GM21619 (cell line): ENCODE data around the gene CD164L2.
"Not testable (repeated sequence)": the region's sequence is repeated elsewhere in the genome, so short reads cannot be mapped to it uniquely, and the experiment has no call there.

Source experiments
- ATAC-seq: cut with Tn5 transposase; IDR thresholded peaks from one replicate; pipeline ENCODE4 v1.9.1; 2021; ENCODE audit not compliant: unreplicated experiment

Gene CD164L2

DNA sequence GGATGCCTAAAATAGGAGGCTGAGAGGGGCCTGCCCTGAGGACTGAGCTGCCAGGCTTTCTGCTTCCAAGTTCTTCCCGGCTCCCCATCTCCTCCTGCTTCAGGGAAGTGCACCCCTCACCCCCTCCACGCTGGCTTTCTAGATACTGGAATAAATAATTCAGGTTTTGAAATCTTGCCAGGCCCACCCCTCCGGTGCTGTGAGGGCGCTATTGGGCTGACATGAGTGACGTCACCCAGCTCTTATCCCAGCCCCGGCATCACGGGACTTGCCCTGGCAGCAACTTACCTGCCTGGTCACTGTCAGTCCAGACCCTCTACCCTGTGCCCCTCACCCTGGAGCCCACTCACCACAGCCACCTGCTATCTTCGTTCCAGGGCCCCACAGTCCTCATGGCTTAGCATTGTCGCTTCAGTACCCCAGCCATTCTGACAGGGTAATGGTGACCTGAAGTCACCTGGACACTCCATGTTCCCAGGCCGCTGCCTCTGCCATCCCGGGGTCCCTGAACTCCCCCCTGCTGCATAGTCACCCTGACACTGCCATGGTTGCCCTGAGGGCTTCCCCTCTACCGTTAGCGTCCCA is 8.5 kb upstream of the CD164L2 start:
- ATAC-seq: no peak

DNA sequence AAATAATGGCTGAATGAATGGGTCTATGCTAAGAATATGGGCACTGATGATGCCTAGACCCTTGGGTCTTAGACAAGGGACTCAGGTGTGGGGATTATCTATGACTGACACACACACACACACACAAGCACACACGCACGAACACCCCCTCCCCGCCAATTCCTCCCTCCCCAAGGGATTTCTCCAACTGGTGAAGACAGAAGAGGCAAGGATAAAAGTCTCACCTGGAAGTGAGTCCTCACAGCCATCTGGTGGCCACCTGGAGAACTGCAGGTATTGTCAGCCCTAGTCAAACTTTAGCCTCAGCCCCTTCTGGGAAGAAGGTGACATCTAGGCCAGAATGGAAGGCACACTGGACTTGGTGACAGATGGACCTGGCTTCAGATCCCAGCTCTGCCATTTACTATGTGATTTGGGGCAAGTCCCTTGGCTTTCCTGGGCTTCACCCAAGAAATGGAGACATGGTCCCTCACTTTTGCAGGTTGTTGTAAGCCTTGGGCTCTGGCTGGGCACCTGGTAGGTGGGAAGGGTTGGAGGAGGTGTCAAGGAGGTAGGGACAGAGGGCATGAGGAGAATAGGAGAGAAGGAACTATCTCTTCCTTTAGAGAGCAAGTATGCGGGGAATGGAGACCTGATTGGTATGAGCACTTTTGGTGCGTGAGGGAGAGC is 5.3 kb upstream of the CD164L2 start:
- no peak for ATAC-seq

DNA sequence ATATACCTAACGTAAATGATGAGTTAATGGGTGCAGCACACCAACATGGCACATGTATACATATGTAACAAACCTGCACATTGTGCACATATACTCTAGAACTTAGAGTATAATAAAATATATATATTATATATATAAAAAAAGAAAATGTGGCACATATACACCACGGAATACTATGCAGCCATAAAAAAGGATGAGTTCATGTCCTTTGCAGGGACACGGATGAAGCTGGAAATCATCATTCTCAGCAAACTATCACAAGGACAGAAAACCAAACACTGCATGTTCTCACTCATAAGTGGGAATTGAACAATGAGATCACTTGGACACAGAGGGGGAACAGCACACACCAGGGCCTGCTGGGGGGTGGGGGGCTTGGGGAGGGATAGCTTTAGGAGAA is 1.7 kb upstream of the CD164L2 start:
- not testable (repeated sequence) for ATAC-seq

DNA sequence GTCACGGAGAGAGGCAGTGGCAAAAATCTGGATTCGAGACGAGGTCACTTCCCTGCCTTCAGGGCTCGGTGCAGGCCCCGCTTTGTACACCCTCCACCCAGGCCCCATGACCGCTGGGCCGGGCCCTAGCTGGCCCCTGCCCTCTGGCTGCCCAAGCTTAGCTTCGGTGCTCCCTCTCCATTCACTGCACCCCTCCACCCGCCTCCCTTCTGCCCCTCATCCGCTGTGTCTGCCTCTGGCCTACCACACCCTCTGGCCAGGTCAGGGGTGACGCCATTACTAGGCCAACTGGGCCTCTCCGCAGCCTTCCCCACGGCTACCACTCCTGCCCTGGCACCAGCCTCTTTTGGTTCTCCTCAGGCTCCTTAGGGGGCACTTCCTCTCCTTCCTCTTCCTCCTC is 528 bp upstream of the CD164L2 start:
- ATAC-seq: no peak

DNA sequence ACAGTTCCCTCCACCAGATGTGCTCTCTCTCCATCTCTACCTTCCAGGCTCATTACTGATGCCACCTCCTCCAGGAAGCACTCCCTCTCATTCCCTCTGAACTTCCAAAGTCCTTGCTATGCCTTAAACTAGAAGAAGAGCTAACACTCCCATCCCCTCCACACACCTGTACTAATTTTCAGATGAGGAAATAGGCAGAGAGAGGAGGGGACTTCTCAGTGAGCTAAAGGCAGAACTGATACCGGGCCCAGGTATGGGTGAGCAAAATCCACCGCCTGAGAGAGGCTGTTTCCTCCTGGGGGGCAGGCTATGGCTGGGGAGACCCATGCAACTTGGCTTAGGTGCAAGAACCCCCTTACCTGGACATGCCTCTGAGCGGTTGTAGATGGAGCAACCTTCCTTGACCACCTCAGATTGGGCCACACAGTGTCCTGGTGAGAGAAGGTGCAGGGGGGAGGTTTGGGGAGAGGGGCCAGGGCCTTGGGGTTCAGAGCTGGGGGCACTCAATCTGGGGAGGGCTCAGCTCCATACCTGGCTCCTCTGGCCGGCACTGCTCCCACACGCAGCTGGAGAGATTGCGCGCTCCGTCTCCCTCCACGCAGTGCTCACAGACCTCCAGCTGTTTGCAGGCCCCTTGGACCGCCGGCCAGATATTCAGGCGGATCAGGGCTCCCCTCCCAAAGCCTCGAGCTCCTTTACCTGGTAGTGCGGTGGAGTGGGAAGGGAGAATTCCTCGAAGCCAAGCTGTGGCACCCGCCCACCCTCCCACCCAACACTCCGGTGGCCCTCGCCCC is 967 bp downstream of the CD164L2 start:
- no peak for ATAC-seq

DNA sequence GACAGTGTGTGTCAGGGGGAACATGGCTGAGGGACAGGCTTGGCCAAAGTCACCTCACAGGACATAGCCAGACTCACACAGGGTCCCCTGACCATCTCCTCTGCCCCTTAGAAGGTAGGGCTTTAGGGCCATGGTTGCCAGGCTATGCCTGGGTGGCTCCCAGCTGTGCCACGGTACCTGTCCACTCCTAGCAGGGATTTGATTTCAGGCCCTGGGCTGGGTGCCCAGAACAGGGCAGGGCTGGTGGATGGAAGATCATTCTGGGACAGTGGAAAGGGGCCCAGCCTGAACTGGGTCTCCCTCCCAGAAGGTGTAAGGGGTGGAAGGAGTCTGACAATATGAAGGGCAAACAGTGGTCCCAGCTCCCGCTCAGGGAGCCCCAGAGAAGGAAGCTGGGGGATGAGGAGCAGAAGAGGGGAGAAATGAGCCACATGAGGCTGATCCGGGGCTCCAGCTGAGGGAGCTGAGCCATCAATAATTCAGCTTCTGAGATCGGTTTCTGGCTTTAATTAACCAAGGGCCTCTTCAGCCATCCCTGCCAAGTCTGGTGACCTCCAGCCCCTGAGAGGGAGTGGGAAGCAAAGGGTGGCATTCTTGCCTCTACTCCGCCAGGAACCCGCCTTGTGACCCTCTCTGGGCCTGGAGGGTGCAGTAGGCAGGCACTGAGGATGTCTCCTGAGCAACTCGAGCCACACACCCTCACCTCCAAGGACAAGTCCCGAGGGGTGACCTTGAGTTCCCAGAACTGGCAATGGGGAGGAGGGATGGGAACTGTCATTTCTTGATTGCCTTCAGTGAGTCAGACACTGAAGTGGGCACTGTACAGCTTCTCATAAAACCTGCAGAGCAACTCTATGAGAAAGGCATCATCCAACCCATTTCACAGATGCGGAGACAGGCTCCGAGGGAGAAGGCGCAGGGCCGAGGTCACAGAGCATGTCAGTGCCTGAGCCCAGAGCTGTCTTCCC is 2.1 kb downstream of the CD164L2 start:
- ATAC-seq: no peak

DNA sequence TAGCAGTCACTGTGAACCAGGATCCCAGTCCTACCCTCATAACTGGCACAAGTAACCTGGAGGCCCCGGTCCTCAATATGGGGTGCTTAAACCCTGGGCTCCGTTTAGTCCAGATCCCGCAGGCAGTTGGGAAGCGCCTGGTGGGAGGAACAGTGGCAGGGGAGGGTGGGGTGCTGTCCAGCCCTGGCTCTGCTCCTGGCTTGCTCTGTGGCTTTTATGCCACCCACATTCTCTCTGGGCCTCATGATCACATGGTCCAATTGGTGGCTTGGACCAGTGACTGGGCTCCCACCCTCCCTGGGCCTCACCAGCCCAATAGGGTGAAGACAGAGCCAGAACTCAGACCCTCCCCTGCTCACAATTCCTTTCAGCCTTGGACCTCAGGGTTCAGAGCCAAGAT is 2.9 kb downstream of the CD164L2 start:
- no peak for ATAC-seq

DNA sequence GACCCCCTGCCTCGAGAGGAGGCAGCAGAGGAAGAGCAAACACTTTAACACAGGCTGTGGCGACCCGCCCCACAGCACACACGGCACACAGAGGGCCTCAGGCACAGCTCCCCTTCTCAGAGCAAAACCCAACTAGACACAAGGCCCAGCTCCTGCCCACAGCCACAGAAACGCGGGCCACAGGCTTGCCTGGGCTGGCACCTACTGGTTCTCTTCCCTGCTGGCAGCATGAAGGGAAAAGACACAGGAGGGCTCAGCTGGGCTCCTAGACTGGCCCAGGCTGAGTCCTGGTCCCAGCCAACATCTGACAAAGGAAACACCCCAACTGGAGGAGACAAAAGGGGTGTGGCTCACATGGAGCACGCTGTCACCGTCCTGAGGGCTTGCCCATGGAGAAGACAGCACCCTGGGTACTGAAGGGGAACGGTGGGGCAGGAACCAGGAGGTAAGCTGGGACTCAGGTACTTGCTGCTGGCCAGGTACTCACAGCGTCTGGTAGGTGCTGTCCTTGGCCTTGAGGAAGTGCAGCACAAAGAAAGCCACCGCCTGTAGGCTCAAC is 3.5 kb downstream of the CD164L2 start:
- no peak for ATAC-seq

DNA sequence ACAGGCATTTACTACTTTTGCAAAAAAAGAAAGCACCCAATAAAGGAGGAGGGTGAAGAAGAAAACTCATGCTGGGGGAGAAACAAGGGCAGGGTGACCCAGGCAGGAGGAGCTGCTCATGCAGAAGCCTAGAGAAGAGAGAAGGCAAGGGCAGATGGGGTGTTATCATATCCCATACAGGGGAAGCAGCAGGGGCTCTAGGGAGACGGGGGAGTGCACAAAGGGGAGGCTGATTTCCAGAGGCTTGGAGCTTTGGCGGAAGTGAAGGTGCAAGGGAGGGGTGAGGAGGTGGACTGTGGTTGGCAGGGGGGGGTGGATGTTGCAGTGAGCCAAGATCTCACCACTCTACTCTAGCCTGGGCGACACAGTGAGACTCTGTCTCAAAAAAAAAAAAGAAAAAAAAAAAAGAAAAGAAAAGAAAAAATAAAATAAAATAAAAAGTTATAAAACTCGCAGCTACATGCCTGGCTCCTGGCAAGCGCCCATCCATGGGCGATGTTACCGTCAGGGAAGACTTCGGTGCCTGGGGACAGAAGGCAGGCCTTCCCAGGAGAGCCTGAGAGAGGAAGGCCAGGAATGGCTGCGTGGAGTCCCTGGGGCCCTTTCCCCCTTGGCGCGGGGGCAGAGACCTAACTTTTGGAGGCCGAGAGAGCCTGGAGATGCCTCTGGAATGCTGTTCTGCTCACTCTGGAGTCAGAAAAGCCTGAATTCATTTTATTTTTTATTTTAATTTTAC is 5.2 kb downstream of the CD164L2 start:
- no peak for ATAC-seq

DNA sequence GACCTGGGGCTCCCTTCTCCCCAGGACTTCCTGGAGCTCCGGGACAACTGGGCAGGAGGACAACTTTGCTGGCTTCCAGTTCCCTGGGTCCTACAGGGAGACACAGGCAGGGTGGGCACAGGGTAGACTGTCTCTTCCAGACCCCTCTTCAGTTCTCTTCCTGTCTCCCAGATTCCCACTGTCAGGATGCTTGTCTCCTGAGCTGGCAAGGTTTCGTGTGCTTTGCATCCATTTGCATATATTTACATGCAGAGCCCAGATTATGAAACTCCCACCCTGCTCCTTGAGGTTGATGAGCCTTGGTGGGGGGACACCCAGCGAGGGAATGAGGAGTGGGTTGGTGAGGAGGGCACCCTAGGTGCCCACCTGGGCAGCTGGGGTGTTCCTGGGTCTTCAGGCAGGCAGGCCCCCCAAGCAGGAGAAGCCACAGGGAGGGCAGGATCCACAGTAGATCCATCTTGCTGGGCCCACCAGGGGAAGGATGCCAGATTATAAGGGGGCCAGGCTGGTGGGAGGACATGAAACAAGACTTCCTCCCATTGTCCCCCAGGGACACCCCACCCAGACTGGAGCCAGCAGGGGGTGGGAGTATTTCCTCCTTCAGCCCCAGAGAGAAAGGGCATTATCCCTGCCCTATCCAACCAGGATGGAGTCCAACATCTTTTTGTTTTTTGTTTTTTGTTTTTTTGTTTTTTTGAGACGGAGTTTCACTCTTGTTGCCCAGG is 8.6 kb downstream of the CD164L2 start, which contains the start of gene FCN3:
Gene FCN3, minus strand, starts transcription at position 463 of the 725 bp plus-strand sequence. Its CDS starts 6 bp downstream, at position 457.
- no peak for ATAC-seq

DNA sequence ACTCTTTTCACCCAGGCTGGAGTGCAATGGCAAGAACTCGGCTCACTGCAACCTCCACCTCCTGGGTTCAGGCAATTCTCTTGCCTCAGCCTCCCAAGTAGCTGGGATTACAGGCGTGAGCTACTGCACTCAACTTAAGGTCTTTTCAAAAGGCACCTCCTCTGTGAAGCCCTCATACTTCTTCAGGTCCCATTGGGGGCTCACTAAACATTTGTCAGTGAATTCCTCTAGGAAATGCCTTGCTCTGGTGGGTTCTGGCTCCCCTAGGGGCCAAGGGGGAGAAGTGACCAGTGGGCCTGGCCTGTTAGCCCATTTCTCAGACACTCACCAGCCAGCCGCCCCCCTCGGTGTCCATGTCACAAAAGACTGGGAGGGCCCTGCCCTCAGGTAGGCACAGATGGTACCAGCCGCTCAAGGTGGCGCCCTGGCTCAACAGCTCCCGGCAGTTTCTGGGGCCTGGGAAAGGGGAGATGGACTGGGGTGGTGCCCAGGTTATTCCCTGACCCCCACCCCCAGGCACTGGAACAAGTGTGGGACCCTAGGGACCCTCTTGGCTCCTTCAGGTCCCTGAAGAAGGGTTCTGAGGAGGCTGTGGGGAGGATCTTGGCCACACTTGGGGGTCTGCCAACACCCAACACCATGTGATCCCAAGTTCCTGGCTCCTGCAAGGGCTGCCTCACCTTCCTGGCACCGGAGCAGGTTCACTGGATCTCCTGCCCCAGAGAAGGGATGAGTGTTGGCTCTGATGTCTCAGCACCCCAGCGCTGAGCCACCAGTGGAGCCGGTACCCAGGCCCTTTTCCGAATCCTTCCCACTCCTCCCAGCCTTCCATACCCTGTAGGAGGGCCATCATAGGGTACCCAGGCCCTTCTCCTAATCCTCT is 10.1 kb downstream of the CD164L2 start:
- ATAC-seq: no peak

DNA sequence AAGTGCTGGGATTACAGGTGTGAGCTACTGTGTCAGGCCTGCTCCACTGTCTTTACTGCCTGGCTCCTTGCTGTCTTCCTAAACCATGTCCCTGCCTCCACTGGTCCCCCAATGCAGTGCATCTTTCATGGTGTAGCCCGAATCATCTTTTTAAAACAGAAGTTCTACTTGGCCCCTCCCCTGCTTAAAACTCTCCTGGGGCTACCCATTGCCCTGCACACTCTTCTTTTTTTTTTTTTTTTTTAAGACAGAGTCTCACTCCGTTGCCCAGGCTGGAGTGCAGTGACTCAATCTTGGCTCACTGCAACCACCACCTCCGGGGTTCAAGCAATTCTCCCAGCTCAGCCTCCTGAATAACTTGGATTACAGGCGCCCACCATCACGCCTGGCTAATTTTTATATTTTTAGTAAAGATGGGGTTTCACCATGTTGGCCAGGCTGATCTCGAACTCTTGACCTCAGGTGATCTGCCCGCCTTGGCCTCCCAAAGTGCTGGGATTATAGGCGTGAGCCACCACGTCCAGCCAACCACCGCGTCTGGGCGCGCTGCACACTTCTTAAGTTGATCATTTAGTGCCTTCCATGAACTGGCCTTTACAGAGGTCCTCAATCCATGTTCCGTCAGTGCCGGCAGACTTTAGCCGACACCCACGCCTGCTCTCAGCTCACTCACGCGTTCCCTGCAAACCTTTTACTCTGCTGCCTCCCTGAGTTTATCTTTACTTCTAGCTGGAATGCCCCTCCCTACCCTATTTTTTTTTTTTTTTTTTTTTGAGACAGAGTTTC is 10.9 kb downstream of the CD164L2 start:
- ATAC-seq: no peak

DNA sequence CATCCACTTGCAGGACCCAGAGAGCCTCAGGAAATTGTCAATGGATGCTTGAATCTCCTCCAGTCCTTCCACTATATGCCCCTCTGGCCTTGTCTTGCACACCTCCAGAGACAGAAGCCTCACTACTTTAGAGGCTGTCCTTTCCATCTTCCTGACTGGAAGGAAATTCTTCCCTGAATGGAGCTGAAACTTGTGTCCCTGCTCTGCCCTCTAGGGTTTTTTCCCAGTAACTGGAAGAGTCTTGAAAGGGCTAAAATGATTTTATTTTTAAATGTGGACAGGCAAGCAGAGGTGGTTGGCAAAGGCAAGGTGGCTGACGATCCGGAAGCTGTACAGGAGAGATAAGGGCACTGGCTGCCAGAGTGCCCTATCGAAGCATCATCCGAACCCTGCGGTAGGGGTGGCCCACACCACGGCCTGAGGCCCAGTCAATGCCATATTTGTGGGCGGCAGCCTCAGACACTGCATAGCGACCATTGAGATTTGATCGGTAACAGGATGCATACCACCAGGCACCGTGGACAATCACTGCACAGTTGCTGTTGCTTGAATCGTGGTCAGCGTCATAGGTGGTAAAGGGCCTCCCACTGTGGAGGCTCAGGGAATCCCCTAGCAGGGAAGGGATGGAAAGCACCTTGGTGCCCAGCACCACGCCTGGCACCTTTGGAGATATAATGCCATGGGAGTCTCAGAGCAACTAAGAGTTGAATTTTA is 14.1 kb downstream of the CD164L2 start:
- ATAC-seq: no peak

DNA sequence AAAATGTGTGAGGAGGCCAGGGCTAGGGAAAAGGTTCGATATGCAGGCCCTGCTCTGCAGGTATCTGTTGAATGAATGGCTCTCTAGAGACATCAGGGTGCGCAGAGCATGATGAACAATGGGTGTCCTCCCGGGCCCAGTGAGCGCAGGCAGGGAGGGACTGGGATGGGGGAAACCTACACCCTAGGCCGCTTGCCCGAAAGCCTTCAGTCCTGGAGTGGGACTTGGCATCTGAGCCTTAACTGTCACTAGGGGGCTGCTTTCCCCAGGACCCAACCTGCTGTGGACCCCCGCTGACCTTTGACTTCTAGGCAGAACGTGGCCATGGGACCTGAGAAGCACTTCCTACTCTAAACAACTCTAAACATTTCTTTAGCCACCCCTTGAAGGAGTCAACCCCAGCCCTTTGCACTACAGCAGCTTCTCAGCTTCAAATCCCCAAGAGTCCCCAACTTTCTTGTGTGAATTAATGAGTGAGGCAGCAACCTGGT is 15.9 kb downstream of the CD164L2 start:
- ATAC-seq: no peak

DNA sequence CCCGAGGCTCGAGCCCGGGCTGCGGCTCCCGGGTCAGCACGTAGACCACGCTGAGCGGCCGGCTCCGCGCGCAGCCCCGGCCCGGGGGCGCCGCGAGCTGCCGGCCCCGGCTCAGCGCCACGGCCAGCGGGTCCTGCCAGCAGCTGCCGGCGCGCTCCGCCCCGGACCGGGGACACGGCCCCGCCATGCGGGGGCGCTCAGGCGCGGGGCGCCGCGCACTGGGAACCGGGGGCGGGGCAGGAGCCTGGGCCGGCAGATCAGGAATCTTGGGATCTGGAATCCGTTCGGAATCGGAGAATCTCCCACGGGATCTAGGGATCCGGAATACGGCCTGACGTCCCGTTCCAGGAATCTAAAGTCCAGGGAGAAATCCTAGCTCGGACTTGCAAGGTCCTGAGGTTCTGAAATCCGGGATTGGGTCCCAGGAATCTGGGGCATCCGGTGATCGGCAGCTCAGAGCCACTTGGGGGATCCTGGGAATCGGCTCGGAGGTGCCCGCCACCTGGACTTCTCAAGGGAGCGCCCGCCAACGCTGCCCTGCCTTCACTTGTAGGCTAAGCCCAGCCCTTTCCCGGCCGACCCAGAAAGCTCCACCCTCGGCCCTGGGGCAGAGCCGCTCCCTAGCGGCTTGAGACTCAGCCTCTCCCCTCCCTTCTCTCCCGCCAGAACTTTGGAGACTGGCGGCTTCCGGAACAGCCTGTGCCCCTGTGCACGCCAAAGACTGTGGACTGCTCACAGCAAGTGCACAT is 16.5 kb downstream of the CD164L2 start, which contains the start of gene MAP3K6:
Gene MAP3K6, minus strand, starts transcription at position 551 of the 749 bp plus-strand sequence. Its CDS starts 364 bp downstream, at position 187.
- peak; percentile 26 for ATAC-seq

DNA sequence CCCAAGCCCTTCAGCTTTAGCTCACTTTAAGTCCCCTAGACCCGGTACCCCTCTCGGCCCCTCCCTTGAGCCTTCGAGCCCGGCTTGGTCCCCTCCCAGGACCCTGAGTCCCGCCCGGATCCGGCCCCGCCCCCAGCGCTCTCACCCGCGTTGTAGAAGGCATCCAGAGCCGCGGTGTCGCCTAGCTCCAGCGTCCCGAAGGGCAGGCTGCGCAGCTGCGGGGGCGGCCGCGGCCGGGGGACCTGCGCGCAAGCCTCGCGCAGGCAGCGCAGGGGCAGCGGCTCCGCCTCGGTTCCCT is 17.1 kb downstream of the CD164L2 start:
- ATAC-seq: peak; percentile 34
